Coronary artery (tissue), 2 donors: ENCODE measurements around the gene DOP1A.

Experiments
- DNase-seq: peaks from one replicate; pipeline ENCODE4 v3.0.0-alpha.2; 2017; ENCODE audit warnings: low spot score
- H3K27ac ChIP-seq, 2 donors: fragments of 200-600 bp; sonication (generic); one replicate each; pipeline ENCODE4 v1.5.1; 2016 to 2019
- H3K4me3 ChIP-seq: fragments of 200-600 bp; sonication (generic); 2 replicates; pipeline ENCODE4 v1.5.1; 2016; ENCODE audit warnings: mild to moderate bottlenecking, moderate library complexity
- CTCF ChIP-seq: fragments of 200-600 bp; sonication (generic); IDR thresholded peaks from one replicate; pipeline ENCODE4 v1.5.1; 2019; ENCODE audit warnings: antibody characterized with exemption

Gene DOP1A

GRCh38 chr6:83067448-83068439, at the start of gene DOP1A:
DOP1A (plus strand) TSS chr6:83067671; CDS start chr6:83096978, 29,307 bp downstream.
- Histone ChIP-seq H3K4me3 (peak within 1 kb of the TSS; percentile 99), H3K27ac (peak within 1 kb of the TSS; percentile 78 to 96)
- TF ChIP-seq CTCF = peak; percentile 93
- DNase-seq = peak; percentile 95

GRCh38 chr6:83019741-83020140, 47.7 kb upstream of the DOP1A start:
- DNase-seq = no peak
- no peak for TF ChIP-seq CTCF
- no peak overlapping the region for H3K4me3 ChIP-seq
- H3K27ac ChIP-seq = no peak overlapping the region

- TF ChIP-seq CTCF = no peak
- no peak overlapping the region for H3K27ac ChIP-seq
- no peak for DNase-seq
- H3K4me3 ChIP-seq = no peak overlapping the region
Measured at GRCh38 chr6:83031689-83032088, 35.8 kb upstream of the DOP1A start.

GRCh38 chr6:83038246-83038645, 29.2 kb upstream of the DOP1A start:
- DNase-seq = no peak
- Histone ChIP-seq H3K4me3 (no peak overlapping the region), H3K27ac (no peak overlapping the region)
- TF ChIP-seq CTCF = no peak

- no peak for TF ChIP-seq CTCF
- Histone ChIP-seq H3K27ac (no peak overlapping the region), H3K4me3 (no peak overlapping the region)
- DNase-seq = no peak
Measured at GRCh38 chr6:83042467-83043053, 24.9 kb upstream of the DOP1A start.

- TF ChIP-seq CTCF = no peak
- no peak overlapping the region for H3K27ac ChIP-seq
- H3K4me3 ChIP-seq = no peak overlapping the region
- no peak for DNase-seq
Measured at GRCh38 chr6:83044091-83044768, 23.2 kb upstream of the DOP1A start.
